A673 (cell line): ENCODE data around the gene SYTL4. TPM values are rescaled to one million over a fixed set of nuclear protein-coding genes. Genes with fewer than 3 reads are reported as not detected.

Experiments
- BruUV-seq: library from RNA; stranded (reverse); fragments of 400-500 nt; replicated peaks from 2 replicates; lab custom pipeline; 2021; lab: Mats Ljungman, UMichigan
- CTCF ChIA-PET: fragments of 300-600 bp; sonication (Branson Sonifier 250); formaldehyde crosslinking; loops from one replicate; lab custom pipeline; 2022; ENCODE audit warnings: antibody characterized with exemption; lab: Charles Lee
- POLR2A ChIA-PET: fragments of 300-600 bp; sonication (Branson Sonifier 250); formaldehyde crosslinking; loops from one replicate; lab custom pipeline; 2022; ENCODE audit warnings: antibody characterized with exemption; ENCODE audit not compliant: low non-redundant PET; lab: Charles Lee
- DNase-seq: peaks from one replicate; pipeline ENCODE4 v3.0.0-alpha.2; 2015; ENCODE audit warnings: low spot score
- H3K27ac ChIP-seq: fragments of 200-600 bp; sonication (generic); 2 replicates; pipeline ENCODE4 v1.5.1; 2016; ENCODE audit warnings: mixed run types, low read depth, mild to moderate bottlenecking, mixed read lengths, antibody characterized with exemption, low read length; ENCODE audit not compliant: poor library complexity, severe bottlenecking
- H3K27me3 ChIP-seq: fragments of 200-600 bp; sonication (generic); replicated peaks from 2 replicates; pipeline ENCODE4 v1.6.1; 2017; ENCODE audit warnings: mixed run types, low read depth, mild to moderate bottlenecking, mixed read lengths, antibody characterized with exemption, low read length; ENCODE audit not compliant: insufficient read depth, poor library complexity
- H3K36me3 ChIP-seq: fragments of 200-600 bp; sonication (generic); 2 replicates; pipeline ENCODE4 v1.6.1; 2016; ENCODE audit warnings: mixed run types, mild to moderate bottlenecking, mixed read lengths, antibody characterized with exemption, low read length; ENCODE audit not compliant: insufficient read depth, poor library complexity, severe bottlenecking
- H3K4me1 ChIP-seq: fragments of 200-600 bp; sonication (generic); 2 replicates; pipeline ENCODE4 v1.6.1; 2017; ENCODE audit warnings: mixed run types, mild to moderate bottlenecking, mixed read lengths, antibody characterized with exemption, low read length; ENCODE audit not compliant: insufficient read depth, poor library complexity, severe bottlenecking
- H3K4me3 ChIP-seq: fragments of 200-600 bp; sonication (generic); 2 replicates; pipeline ENCODE4 v1.5.1; 2016; ENCODE audit warnings: low read depth, mixed run types, mild to moderate bottlenecking, mixed read lengths, low read length; ENCODE audit not compliant: poor library complexity, severe bottlenecking
- H3K9me3 ChIP-seq: fragments of 200-600 bp; sonication (generic); 2 replicates; pipeline ENCODE4 v1.6.1; 2016; ENCODE audit warnings: mixed run types, low read depth, mild to moderate bottlenecking, mixed read lengths, antibody characterized with exemption, low read length; ENCODE audit not compliant: poor library complexity, severe bottlenecking
- CTCF ChIP-seq: fragments of 300-800, 200-600 bp; sonication (generic); conservative IDR thresholded peaks from 2 replicates; pipeline ENCODE4 v1.5.1; 2017; ENCODE audit warnings: low read depth, mild to moderate bottlenecking, antibody characterized with exemption, low read length, moderate library complexity, mixed read lengths
- EZH2 ChIP-seq: fragments of 200-600 bp; sonication (generic); IDR thresholded peaks from 2 replicates; pipeline ENCODE4 v1.6.1; 2017; ENCODE audit warnings: borderline replicate concordance, low read depth, mild to moderate bottlenecking, mixed read lengths, antibody characterized with exemption, low read length; ENCODE audit not compliant: poor library complexity, severe bottlenecking
- intact Hi-C: fragments of 100-400 bp; cut with micrococcal nuclease; formaldehyde crosslinking; loops from one replicate; pipeline ENCODE4 v1.10.0; 2022; ENCODE audit not compliant: unreplicated experiment
- total RNA-seq: library from RNA; stranded (reverse); gene quantifications from 2 replicates; pipeline ENCODE4 v1.2.3, GENCODE V29; 2021

The SYTL4 gene
- total RNA-seq, 1 experiment from 2014 or later = 2.3 TPM

GRCh38 chrX:100680756-100681155 is 51.2 kb downstream of the SYTL4 start:
- ChIA-PET POLR2A (no interaction called here), CTCF (no interaction called here)
- H3K4me3 ChIP-seq = no peak overlapping the region
- no peaks in the 10 kb centered on the region for H3K36me3 ChIP-seq
- no peaks in the 10 kb centered on the region for H3K9me3 ChIP-seq
- intact Hi-C loops = no loop called here
- H3K27me3 ChIP-seq = no peaks in the 10 kb centered on the region
- H3K4me1 ChIP-seq = no peaks in the 10 kb centered on the region
- TF ChIP-seq EZH2 (no peak), CTCF (no peak)
- no peak overlapping the region for H3K27ac ChIP-seq
- DNase-seq = no peak
- BruUV-seq = no TSS peak

DNA sequence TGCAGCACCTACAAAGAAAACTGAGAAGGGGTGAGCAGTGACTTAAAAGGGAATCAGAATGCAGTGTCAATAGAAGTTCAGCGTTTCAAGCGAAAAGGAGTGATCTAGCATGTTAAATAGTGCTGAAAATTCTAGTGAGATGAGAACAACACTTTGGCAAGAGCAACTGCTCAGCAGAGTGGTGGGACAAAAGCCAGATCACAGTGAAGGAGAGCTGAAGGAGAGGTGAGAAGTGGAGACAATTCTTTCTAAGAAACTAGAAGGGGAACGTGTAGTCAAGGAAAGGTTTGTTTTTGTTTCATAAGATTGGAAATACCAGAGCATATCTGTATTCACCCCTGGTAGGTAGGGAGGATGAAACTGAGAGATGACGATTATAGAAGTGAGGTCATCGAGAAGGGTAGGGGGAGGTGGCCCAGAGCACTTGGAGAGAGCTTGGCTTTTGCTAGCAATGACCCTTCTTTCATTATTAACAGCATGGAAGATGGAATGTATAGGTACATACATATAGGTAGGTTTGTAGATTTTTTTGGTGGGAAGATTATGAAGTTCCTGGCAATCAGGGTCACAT is 54.2 kb downstream of the SYTL4 start:
- intact Hi-C loops = no loop called here
- Histone ChIP-seq H3K4me1 (no peaks in the 10 kb centered on the region), H3K9me3 (no peaks in the 10 kb centered on the region), H3K4me3 (no peak overlapping the region), H3K36me3 (no peaks in the 10 kb centered on the region), H3K27ac (no peak overlapping the region), H3K27me3 (no peaks in the 10 kb centered on the region)
- TF ChIP-seq CTCF (no peak), EZH2 (no peak)
- DNase-seq = no peak
- ChIA-PET CTCF (no interaction called here), POLR2A (no interaction called here)
- no TSS peak for BruUV-seq

DNA sequence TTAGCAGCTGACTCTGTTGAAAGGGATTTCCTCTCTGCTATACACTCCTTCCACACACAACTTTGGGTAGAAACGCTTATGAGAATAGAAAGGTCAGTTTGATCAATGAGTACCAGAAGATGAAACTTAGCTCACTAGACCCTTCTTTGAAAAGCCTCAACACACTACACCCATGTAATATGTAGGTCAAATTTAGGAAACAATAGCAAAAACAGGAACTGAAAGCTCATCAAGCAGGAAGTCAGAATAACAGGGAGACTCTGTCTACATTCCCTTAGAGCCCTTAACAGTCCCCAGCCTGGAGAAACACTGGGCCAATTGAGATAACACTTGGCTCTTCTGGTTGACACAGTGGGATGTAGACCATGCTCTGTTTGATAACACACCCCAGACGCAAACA is 57.2 kb downstream of the SYTL4 start:
- H3K27me3 ChIP-seq = no peaks in the 10 kb centered on the region
- intact Hi-C loops = loop anchor here (5.0 kb wide), 1 partner anchor 613 kb away; no protein-coding TSS in a partner anchor
- ChIA-PET POLR2A (no interaction called here), CTCF (interaction anchor here (1.6 kb wide), 1 partner anchor 94 kb away, joined by 4 read pairs; no protein-coding TSS in a partner anchor)
- no peaks in the 10 kb centered on the region for H3K4me1 ChIP-seq
- no peak for DNase-seq
- no peaks in the 10 kb centered on the region for H3K9me3 ChIP-seq
- no peaks in the 10 kb centered on the region for H3K36me3 ChIP-seq
- no TSS peak for BruUV-seq
- no peak overlapping the region for H3K4me3 ChIP-seq
- no peak overlapping the region for H3K27ac ChIP-seq
- TF ChIP-seq EZH2 (no peak), CTCF (no peak)
